Endothelial cell of umbilical vein (primary cell): Measurements from ENCODE around the gene CTXN2. TPM values are rescaled to one million over a fixed set of nuclear protein-coding genes. Genes with fewer than 3 reads are reported as not detected.

Source experiments
- BruUV-seq: library from RNA; stranded (reverse); fragments of 400-500 nt; replicated peaks from 2 replicates; lab custom pipeline; 2021; lab: Mats Ljungman, UMichigan
- CTCF ChIA-PET: fragments of 300-600, 350-600 bp; sonication (Branson Sonifier 250); formaldehyde crosslinking; loops from one replicate; lab custom pipeline; 2021; ENCODE audit warnings: antibody characterized with exemption, inconsistent platforms; lab: Charles Lee
- POLR2A ChIA-PET: fragments of 300-600, 350-600 bp; sonication (Branson Sonifier 250); formaldehyde crosslinking; loops from one replicate; lab custom pipeline; 2021; ENCODE audit warnings: antibody characterized with exemption, inconsistent platforms; lab: Charles Lee
- DNase-seq: peaks from one replicate; pipeline ENCODE4 v3.0.0-alpha.2; 2011; ENCODE audit warnings: low read depth, low spot score
- FAIRE-seq: peaks from 2 replicates; lab custom pipeline; 2011; peaks lifted over from hg19 to GRCh38; lab: Jason Lieb, UNC
- H2AFZ ChIP-seq: 2 replicates; pipeline ENCODE4 v1.6.0; 2012; ENCODE audit warnings: low read depth, low read length, control low read depth, inconsistent platforms
- H3K27ac ChIP-seq: 2 replicates; pipeline ENCODE4 v1.5.1; 2011; ENCODE audit warnings: low read depth, mild to moderate bottlenecking, control low read depth, low read length, moderate library complexity; ENCODE audit not compliant: insufficient read depth
- H3K27me3 ChIP-seq, 2 experiments: 2 replicates each; pipeline versions ENCODE4 v1.6.0 to v1.6.1; 2011; ENCODE audit warnings: low read length in 2 of 2, mixed read lengths in 1 of 2; ENCODE audit not compliant: control insufficient read depth in 2 of 2, insufficient read depth in 2 of 2
- H3K36me3 ChIP-seq, 2 experiments: 2 replicates in 1 of 2; 3 replicates in 1 of 2; pipeline ENCODE4 v1.5.1; 2011; ENCODE audit warnings: low read length in 2 of 2, mild to moderate bottlenecking in 1 of 2, moderate library complexity in 1 of 2; ENCODE audit not compliant: control insufficient read depth in 2 of 2, insufficient read depth in 2 of 2; ENCODE audit errors: extremely low read depth in 1 of 2
- H3K4me1 ChIP-seq: 3 replicates; pipeline ENCODE4 v1.5.1; 2011; ENCODE audit warnings: mild to moderate bottlenecking, low read length; ENCODE audit not compliant: control insufficient read depth, insufficient read depth; ENCODE audit errors: extremely low read depth
- H3K4me2 ChIP-seq: 2 replicates; pipeline ENCODE4 v1.6.1; 2011; ENCODE audit warnings: low read length, control low read depth, mixed read lengths; ENCODE audit not compliant: insufficient read depth
- H3K4me3 ChIP-seq, 3 experiments: fragments of 200-600 bp in 1 of 3; sonication (generic), shearing (Covaris generic) in 1 of 3; replicated peaks in 1 of 3; 2 replicates each; pipeline ENCODE4 v1.5.1; 2011 to 2016; ENCODE audit warnings: control low read depth in 3 of 3, low read length in 3 of 3, mild to moderate bottlenecking in 2 of 3, inconsistent platforms in 1 of 3, low read depth in 1 of 3, moderate library complexity in 1 of 3; ENCODE audit not compliant: insufficient read depth in 1 of 3
- H3K79me2 ChIP-seq: 2 replicates; pipeline ENCODE4 v1.6.0; 2012; ENCODE audit warnings: low read length, inconsistent platforms; ENCODE audit not compliant: control insufficient read depth, insufficient read depth
- H3K9ac ChIP-seq: replicated peaks from 2 replicates; pipeline ENCODE3; 2011; ENCODE audit warnings: low read length, control low read depth; ENCODE audit not compliant: insufficient read depth; ENCODE audit errors: extremely low read depth
- H3K9me1 ChIP-seq: replicated peaks from 3 replicates; pipeline ENCODE4 v1.6.0; 2011; ENCODE audit warnings: mild to moderate bottlenecking, low read length; ENCODE audit not compliant: control insufficient read depth, insufficient read depth; ENCODE audit errors: extremely low read depth
- H3K9me3 ChIP-seq: replicated peaks from 2 replicates; pipeline ENCODE4 v1.5.1; 2012; ENCODE audit warnings: low read length, inconsistent platforms; ENCODE audit not compliant: control insufficient read depth, insufficient read depth
- H4K20me1 ChIP-seq: replicated peaks from 2 replicates; pipeline ENCODE3; 2011; ENCODE audit warnings: mild to moderate bottlenecking, low read length; ENCODE audit not compliant: control insufficient read depth, insufficient read depth; ENCODE audit errors: extremely low read depth
- EZH2 ChIP-seq: IDR thresholded peaks from 2 replicates; pipeline ENCODE4 v1.6.1; 2012; ENCODE audit warnings: borderline replicate concordance, low read depth, mild to moderate bottlenecking, moderate library complexity, low read length, inconsistent platforms; ENCODE audit not compliant: severe bottlenecking
- FOS ChIP-seq: IDR thresholded peaks from 2 replicates; pipeline ENCODE4 v1.6.1; 2011; ENCODE audit warnings: mild to moderate bottlenecking, low read length, moderate library complexity, borderline replicate concordance; ENCODE audit not compliant: insufficient read depth
- GATA2 ChIP-seq: IDR thresholded peaks from 2 replicates; pipeline ENCODE4 v1.7.0; 2011; ENCODE audit warnings: low read depth, mild to moderate bottlenecking, moderate library complexity, mixed read lengths, low read length; ENCODE audit not compliant: insufficient read length, insufficient read depth
- JUN ChIP-seq: IDR thresholded peaks from 2 replicates; pipeline ENCODE4 v1.6.1; 2011; ENCODE audit warnings: borderline replicate concordance, low read depth; ENCODE audit not compliant: insufficient read length, insufficient read depth
- MYC ChIP-seq: IDR thresholded peaks from one replicate; pipeline ENCODE4 v1.6.1; 2011; ENCODE audit warnings: mild to moderate bottlenecking, low read depth, low read length
- POLR2A ChIP-seq: IDR thresholded peaks from 2 replicates; pipeline ENCODE4 v1.6.1; 2012; ENCODE audit warnings: low read depth, mild to moderate bottlenecking, control low read depth, low read length
- POLR2AphosphoS5 ChIP-seq: IDR thresholded peaks from 2 replicates; pipeline ENCODE4 v1.6.1; 2012; ENCODE audit warnings: low read depth, mild to moderate bottlenecking, control low read depth, low read length, moderate library complexity; ENCODE audit not compliant: insufficient read depth
- dilution Hi-C: fragments of 300-500 bp; cut with MboI; formaldehyde crosslinking; loops from one replicate; pipeline ENCODE4 v1.15.0; 2019; ENCODE audit warnings: low sequenced_read_pairs; ENCODE audit not compliant: extremely low pct_ligation_motif_present
- intact Hi-C: fragments of 100-400 bp; cut with micrococcal nuclease; formaldehyde crosslinking; loops from one replicate; pipeline ENCODE4 v1.10.0; 2022
- polyA plus RNA-seq, 4 experiments: library from polyadenylated mRNA; depleted of rRNA in 3 of 4; stranded (reverse) in 3 of 4; unstranded in 1 of 4; fragments of >200 nt; gene quantifications; 2 replicates each; pipeline versions ENCODE4 v1.2.1 to v1.2.3, GENCODE V29; 2011 to 2012; ENCODE audit warnings: missing spikeins in 1 of 4
- total RNA-seq: library from RNA; stranded (reverse); gene quantifications from 2 replicates; pipeline ENCODE4 v1.2.3, GENCODE V29; 2021
- TF ChIP-seq, protein P1 (sequence below): IDR thresholded peaks from 2 replicates; pipeline ENCODE4 v1.6.1; 2011; ENCODE audit not compliant: insufficient read depth, insufficient read length
- TF ChIP-seq, protein P2 (sequence below), 2 donors: IDR thresholded peaks; 1 replicate in 1 of 2; 2 replicates in 1 of 2; pipeline ENCODE4 v1.5.1; 2011; ENCODE audit warnings: low read length in 2 of 2, mild to moderate bottlenecking in 2 of 2, moderate library complexity in 2 of 2, control low read depth in 1 of 2, inconsistent platforms in 1 of 2, low read depth in 1 of 2; ENCODE audit not compliant: insufficient read depth in 1 of 2; ENCODE audit errors: extremely low read depth in 1 of 2

Gene CTXN2
- total and polyA plus RNA-seq, 2 donors (not counting 3 experiments of a cell fraction or from before 2014, with no cell fraction given): 0.01 TPM; not detected in 1

DNA sequence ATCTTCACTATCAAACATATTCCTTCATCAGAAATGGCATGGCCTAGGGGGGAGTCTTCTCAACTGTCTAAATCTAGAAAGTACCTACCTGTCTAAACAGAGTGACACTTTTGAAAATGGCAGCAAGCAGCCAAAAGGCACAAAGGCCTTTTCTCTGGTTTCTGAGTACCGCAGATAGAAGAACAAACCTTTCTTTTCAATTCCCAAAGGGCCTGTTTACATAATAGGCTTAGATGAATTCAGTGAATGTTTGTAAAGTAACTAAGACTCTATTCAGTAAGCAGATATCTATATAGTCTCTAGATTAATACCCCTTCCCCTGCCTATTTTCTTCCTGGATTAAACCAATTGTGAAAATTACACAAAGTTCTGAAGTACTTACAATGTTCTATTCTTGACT lies 20.5 kb upstream of the CTXN2 start:
- dilution Hi-C loops: no loop called here
- no peak for FAIRE-seq
- H3K79me2 ChIP-seq: peaks cover 55% of the 10 kb centered on the region
- no peaks in the 10 kb centered on the region for H3K9me1 ChIP-seq
- H3K27ac ChIP-seq: no peak overlapping the region
- H3K27me3 ChIP-seq: no peaks in the 10 kb centered on the region
- no peak overlapping the region for H3K4me2 ChIP-seq
- H3K4me1 ChIP-seq: no peaks in the 10 kb centered on the region
- no peaks in the 10 kb centered on the region for H4K20me1 ChIP-seq
- intact Hi-C loops: loop anchor here (10.0 kb wide), 1 partner anchor 456 kb away; the partner anchor contains the start of gene SEMA6D
- H3K9me3 ChIP-seq: no peaks in the 10 kb centered on the region
- POLR2A ChIA-PET: no interaction called here
- peaks cover 0 to 4% of the 10 kb centered on the region in 2 experiments for H3K36me3 ChIP-seq
- CTCF ChIA-PET: no interaction called here
- no peak overlapping the region for H2AFZ ChIP-seq
- no peak for DNase-seq
- no TSS peak for BruUV-seq
- H3K4me3 ChIP-seq: no peak overlapping the region
- no peak overlapping the region for H3K9ac ChIP-seq
- TF ChIP-seq MYC (no peak), POLR2A (no peak), GATA2 (no peak), JUN (no peak), POLR2AphosphoS5 (no peak), FOS (no peak), EZH2 (no peak)
- TF ChIP-seq, protein P1, sequence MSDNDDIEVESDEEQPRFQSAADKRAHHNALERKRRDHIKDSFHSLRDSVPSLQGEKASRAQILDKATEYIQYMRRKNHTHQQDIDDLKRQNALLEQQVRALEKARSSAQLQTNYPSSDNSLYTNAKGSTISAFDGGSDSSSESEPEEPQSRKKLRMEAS: no peak

DNA sequence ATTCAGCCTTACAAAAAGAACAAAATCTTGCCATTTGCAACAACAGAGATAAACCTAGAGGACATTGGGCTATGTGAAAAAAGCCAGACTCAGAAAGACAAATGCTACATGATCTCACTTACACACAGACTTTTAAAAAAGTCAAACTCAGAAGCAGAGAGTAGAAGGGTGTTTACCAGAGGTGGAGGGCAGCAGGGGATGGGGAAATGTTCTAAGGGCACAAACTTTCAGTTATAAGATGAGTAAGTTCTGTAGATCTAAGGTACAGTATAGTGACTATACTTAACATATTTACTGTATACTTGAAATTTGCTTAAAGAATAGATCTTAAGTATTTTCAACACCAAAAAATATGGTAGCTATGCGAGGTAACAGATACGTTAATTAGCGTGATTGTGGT lies 16.3 kb upstream of the CTXN2 start:
- H4K20me1 ChIP-seq: no peaks in the 10 kb centered on the region
- no peaks in the 10 kb centered on the region for H3K9me3 ChIP-seq
- FAIRE-seq (no peak), DNase-seq (no peak)
- TF ChIP-seq, protein P1: no peak
- TF ChIP-seq POLR2A: no peak
- TF ChIP-seq MYC: no peak
- TF ChIP-seq JUN: no peak
- no peak for TF ChIP-seq FOS
- TF ChIP-seq, protein P2, sequence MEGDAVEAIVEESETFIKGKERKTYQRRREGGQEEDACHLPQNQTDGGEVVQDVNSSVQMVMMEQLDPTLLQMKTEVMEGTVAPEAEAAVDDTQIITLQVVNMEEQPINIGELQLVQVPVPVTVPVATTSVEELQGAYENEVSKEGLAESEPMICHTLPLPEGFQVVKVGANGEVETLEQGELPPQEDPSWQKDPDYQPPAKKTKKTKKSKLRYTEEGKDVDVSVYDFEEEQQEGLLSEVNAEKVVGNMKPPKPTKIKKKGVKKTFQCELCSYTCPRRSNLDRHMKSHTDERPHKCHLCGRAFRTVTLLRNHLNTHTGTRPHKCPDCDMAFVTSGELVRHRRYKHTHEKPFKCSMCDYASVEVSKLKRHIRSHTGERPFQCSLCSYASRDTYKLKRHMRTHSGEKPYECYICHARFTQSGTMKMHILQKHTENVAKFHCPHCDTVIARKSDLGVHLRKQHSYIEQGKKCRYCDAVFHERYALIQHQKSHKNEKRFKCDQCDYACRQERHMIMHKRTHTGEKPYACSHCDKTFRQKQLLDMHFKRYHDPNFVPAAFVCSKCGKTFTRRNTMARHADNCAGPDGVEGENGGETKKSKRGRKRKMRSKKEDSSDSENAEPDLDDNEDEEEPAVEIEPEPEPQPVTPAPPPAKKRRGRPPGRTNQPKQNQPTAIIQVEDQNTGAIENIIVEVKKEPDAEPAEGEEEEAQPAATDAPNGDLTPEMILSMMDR (IDR thresholded peaks at IDR 0.05; ENCODE audit: extremely low read depth in 1 of 2, insufficient read depth in 1 of 2, low read depth in 1 of 2, low read length in 2 of 2): no peak
- no peak for TF ChIP-seq POLR2AphosphoS5
- no peak for TF ChIP-seq GATA2
- TF ChIP-seq EZH2: no peak
- H3K9ac ChIP-seq: no peak overlapping the region
- H3K79me2 ChIP-seq: peaks cover 57% of the 10 kb centered on the region
- intact Hi-C loops: loop anchor here (5.0 to 10.0 kb wide), 2 partner anchors 33 to 460 kb away; partner anchors contain the start of gene SEMA6D
- peaks cover 12% of the 10 kb centered on the region for H3K4me1 ChIP-seq
- dilution Hi-C loops: no loop called here
- ChIA-PET POLR2A (no interaction called here), CTCF (no interaction called here)
- no peak overlapping the region for H3K4me2 ChIP-seq
- H3K9me1 ChIP-seq: no peaks in the 10 kb centered on the region
- no peak overlapping the region for H3K27ac ChIP-seq
- no peak overlapping the region for H2AFZ ChIP-seq
- no peak overlapping the region for H3K4me3 ChIP-seq
- H3K36me3 ChIP-seq: no peaks in the 10 kb centered on the region
- H3K27me3 ChIP-seq: no peaks in the 10 kb centered on the region
- no TSS peak for BruUV-seq
